Caco-2 (cell line): ENCODE results near the gene ENDOG. TPM values are rescaled to one million over a fixed set of nuclear protein-coding genes. Genes with fewer than 3 reads are reported as not detected.
A peak's percentile ranks its signal among the peaks of the same experiment; 100 is the strongest.

Experiments used
- BruUV-seq: library from RNA; stranded (reverse); fragments of 400-500 nt; replicated peaks from 2 replicates; lab custom pipeline; 2021; lab: Mats Ljungman, UMichigan
- CTCF ChIA-PET: fragments of 300-600 bp; sonication (Branson Sonifier 250); formaldehyde crosslinking; loops from one replicate; lab custom pipeline; 2022; ENCODE audit warnings: antibody characterized with exemption; lab: Charles Lee
- POLR2A ChIA-PET: fragments of 300-600 bp; sonication (Branson Sonifier 250); formaldehyde crosslinking; loops from one replicate; lab custom pipeline; 2022; ENCODE audit warnings: antibody characterized with exemption; lab: Charles Lee
- DNase-seq, 2 experiments: peaks; one replicate each; pipeline versions ENCODE4 v3.0.0 to v3.0.0-alpha.2; 2020 to 2022
- H3K27me3 ChIP-seq: replicated peaks from 2 replicates; pipeline ENCODE4 v1.6.0; 2011; ENCODE audit warnings: low read length; ENCODE audit not compliant: control insufficient read depth, insufficient read depth
- H3K36me3 ChIP-seq: 2 replicates; pipeline ENCODE4 v1.5.1; 2011; ENCODE audit warnings: low read length; ENCODE audit not compliant: control insufficient read depth, insufficient read depth
- H3K4me1 ChIP-seq: fragments of 250-450 bp; sonication (Bioruptor Pico); 2 replicates; pipeline ENCODE4 v1.5.1; 2020; ENCODE audit warnings: mild to moderate bottlenecking
- H3K4me3 ChIP-seq: 2 replicates; pipeline ENCODE4 v1.5.1; 2011; ENCODE audit warnings: low read depth, mild to moderate bottlenecking, control low read depth, low read length
- H3K9me3 ChIP-seq: fragments of 250-450 bp; sonication (Bioruptor Pico); 2 replicates; pipeline ENCODE4 v1.5.1; 2020; ENCODE audit warnings: mild to moderate bottlenecking, moderate library complexity
- H3K27ac Mint-ChIP-seq: one replicate; pipeline ENCODE4 v1.8.0; 2022; ENCODE audit warnings: mixed read lengths; ENCODE audit not compliant: unreplicated experiment
- H3K27me3 Mint-ChIP-seq: one replicate; pipeline ENCODE4 v1.8.0; 2022; ENCODE audit warnings: mixed read lengths; ENCODE audit not compliant: insufficient read depth, unreplicated experiment
- H3K36me3 Mint-ChIP-seq: one replicate; pipeline ENCODE4 v1.8.0; 2022; ENCODE audit warnings: mild to moderate bottlenecking, mixed read lengths; ENCODE audit not compliant: insufficient read depth, unreplicated experiment
- H3K4me1 Mint-ChIP-seq: one replicate; pipeline ENCODE4 v1.8.0; 2022; ENCODE audit warnings: low read depth, mixed read lengths; ENCODE audit not compliant: unreplicated experiment
- H3K4me3 Mint-ChIP-seq: one replicate; pipeline ENCODE4 v1.8.0; 2022; ENCODE audit warnings: mild to moderate bottlenecking, moderate library complexity, mixed read lengths; ENCODE audit not compliant: unreplicated experiment
- H3K9me3 Mint-ChIP-seq: one replicate; pipeline ENCODE4 v1.8.0; 2022; ENCODE audit warnings: mixed read lengths; ENCODE audit not compliant: unreplicated experiment
- CTCF ChIP-seq, 2 experiments: fragments of 200-600 bp in 1 of 2; IDR thresholded peaks; 1 replicate in 1 of 2; 2 replicates in 1 of 2; pipeline versions ENCODE4 v1.5.1 to v1.8.0; 2011 to 2022; ENCODE audit warnings: antibody characterized with exemption in 1 of 2, control low read depth in 1 of 2, inconsistent platforms in 1 of 2, low read depth in 1 of 2, low read length in 1 of 2, mild to moderate bottlenecking in 1 of 2, moderate library complexity in 1 of 2; ENCODE audit not compliant: insufficient read depth in 1 of 2, severe bottlenecking in 1 of 2, unreplicated experiment in 1 of 2
- intact Hi-C: fragments of 100-400 bp; cut with micrococcal nuclease; formaldehyde crosslinking; loops from one replicate; pipeline ENCODE4 v1.10.0; 2022; ENCODE audit not compliant: unreplicated experiment
- total RNA-seq: library from RNA; stranded (reverse); gene quantifications from 2 replicates; pipeline ENCODE4 v1.2.3, GENCODE V29; 2022

Gene ENDOG
- total RNA-seq, 1 experiment from 2014 or later = 30.0 TPM

GRCh38 chr9:128786681-128787601, 31.4 kb upstream of the ENDOG start, which contains the start of gene TBC1D13:
TBC1D13 (plus strand) TSS chr9:128787253; CDS start chr9:128787354, 101 bp downstream.
- peaks cover 7% of the 10 kb centered on the region for H3K36me3 Mint-ChIP-seq
- POLR2A ChIA-PET = interaction anchor here (0.7 kb wide), 1 partner anchor 391 kb away, joined by 6 read pairs; the partner anchor contains the start of gene IER5L
- no peaks in the 10 kb centered on the region for H3K4me1 Mint-ChIP-seq
- no TSS peak for BruUV-seq
- Histone ChIP-seq H3K9me3 (peaks cover 2% of the 10 kb centered on the region; the same call in 1 of the 2 replicates), H3K4me3 (peak within 1 kb of the TSS; percentile 94), H3K4me1 (peaks cover 6% of the 10 kb centered on the region; the same call in 1 of the 2 replicates), H3K36me3 (no peaks in the 10 kb centered on the region; the same call in 1 of the 2 replicates), H3K27me3 (no peaks in the 10 kb centered on the region)
- H3K27ac Mint-ChIP-seq = peak within 1 kb of the TSS; percentile 90
- H3K9me3 Mint-ChIP-seq = peaks cover 1% of the 10 kb centered on the region
- no peaks in the 10 kb centered on the region for H3K27me3 Mint-ChIP-seq
- CTCF ChIA-PET = interaction anchor here (1.9 kb wide), 1 partner anchor 31 kb away, joined by 7 read pairs; the partner anchor contains the start of gene ENDOG
- peak within 1 kb of the TSS; percentile 97 for H3K4me3 Mint-ChIP-seq
- intact Hi-C loops = loop anchor here (1.0 to 2.0 kb wide), 2 partner anchors 16 to 150 kb away; partner anchors contain the start of gene ZER1
- no peak for TF ChIP-seq CTCF (IDR thresholded peaks at IDR 0.05; ENCODE audit: insufficient read depth in 1 of 2, low read depth in 1 of 2, low read length in 1 of 2, severe bottlenecking in 1 of 2, unreplicated experiment in 1 of 2)
- peak; percentile 94 to 95 for DNase-seq

- BruUV-seq = no TSS peak
- peak overlapping the region; percentile 94 for H3K4me3 ChIP-seq
- intact Hi-C loops = loop anchor here (2.0 kb wide), 1 partner anchor 151 kb away; no protein-coding TSS in a partner anchor
- H3K9me3 ChIP-seq = no peaks in the 10 kb centered on the region
- ChIA-PET CTCF (interaction anchor here (1.9 kb wide), 1 partner anchor 31 kb away, joined by 7 read pairs; the partner anchor contains the start of gene ENDOG), POLR2A (no interaction called here)
- Mint-ChIP-seq H3K4me3 (peak overlapping the region; percentile 97), H3K4me1 (no peaks in the 10 kb centered on the region), H3K27ac (peak overlapping the region; percentile 90), H3K27me3 (no peaks in the 10 kb centered on the region), H3K9me3 (no peaks in the 10 kb centered on the region), H3K36me3 (peaks cover 7% of the 10 kb centered on the region)
- H3K36me3 ChIP-seq = no peaks in the 10 kb centered on the region; the same call in 1 of the 2 replicates
- H3K4me1 ChIP-seq = peaks cover 6% of the 10 kb centered on the region; the same call in 1 of the 2 replicates
- H3K27me3 ChIP-seq = no peaks in the 10 kb centered on the region
- peak in 1 of 2 experiments; percentile 14 for DNase-seq
- TF ChIP-seq CTCF (IDR thresholded peaks at IDR 0.05; ENCODE audit: insufficient read depth in 1 of 2, low read depth in 1 of 2, low read length in 1 of 2, severe bottlenecking in 1 of 2, unreplicated experiment in 1 of 2) = no peak
These were observed 30.6 kb upstream of the ENDOG start for GRCh38 chr9:128787659-128788058.

GRCh38 chr9:128788445-128788844, 29.9 kb upstream of the ENDOG start:
- peak overlapping the region; percentile 94; the same call in 1 of the 2 replicates for H3K4me3 ChIP-seq
- CTCF ChIA-PET = interaction anchor here (0.5 to 1.9 kb wide), 2 partner anchors 11 to 30 kb away, joined by 3 to 7 read pairs; partner anchors contain the start of gene ENDOG
- TSS peak; percentile 33 for BruUV-seq
- POLR2A ChIA-PET = no interaction called here
- H3K27me3 ChIP-seq = no peaks in the 10 kb centered on the region
- no peaks in the 10 kb centered on the region for H3K4me1 Mint-ChIP-seq
- DNase-seq = no peak
- no peaks in the 10 kb centered on the region for H3K27me3 Mint-ChIP-seq
- no peaks in the 10 kb centered on the region for H3K9me3 Mint-ChIP-seq
- intact Hi-C loops = no loop called here
- peaks cover 7% of the 10 kb centered on the region for H3K36me3 Mint-ChIP-seq
- H3K4me1 ChIP-seq = peaks cover 6% of the 10 kb centered on the region; the same call in 1 of the 2 replicates
- H3K9me3 ChIP-seq = no peaks in the 10 kb centered on the region
- no peaks in the 10 kb centered on the region; the same call in 1 of the 2 replicates for H3K36me3 ChIP-seq
- H3K27ac Mint-ChIP-seq = no peak overlapping the region
- peak overlapping the region; percentile 97 for H3K4me3 Mint-ChIP-seq
- no peak for TF ChIP-seq CTCF (IDR thresholded peaks at IDR 0.05; ENCODE audit: insufficient read depth in 1 of 2, low read depth in 1 of 2, low read length in 1 of 2, severe bottlenecking in 1 of 2, unreplicated experiment in 1 of 2)
